T-helper 1 cell treated with Interleukin-12 subunit alpha and Interleukin-12 subunit beta and Interleukin-4 antibody, amounts not matched to agents 30 μg/mL and 1 μg/mL, for 36 hours (primary cell): ENCODE results near the gene USP17L5.
"Not testable (repeated sequence)": the region's sequence is repeated elsewhere in the genome, so short reads cannot be mapped to it uniquely, and the experiment has no call there.

Source experiments
- H3K27ac Mint-ChIP-seq: one replicate; pipeline ENCODE4 v1.8.0; 2021; ENCODE audit warnings: mild to moderate bottlenecking, mixed read lengths
- H3K27me3 Mint-ChIP-seq: one replicate; pipeline ENCODE4 v1.8.0; 2021; ENCODE audit warnings: low read depth, mixed read lengths
- H3K36me3 Mint-ChIP-seq: one replicate; pipeline ENCODE4 v1.8.0; 2021; ENCODE audit warnings: low read depth, mixed read lengths
- H3K4me1 Mint-ChIP-seq: one replicate; pipeline ENCODE4 v1.8.0; 2021; ENCODE audit warnings: low read depth, mixed read lengths
- H3K4me3 Mint-ChIP-seq: one replicate; pipeline ENCODE4 v1.8.0; 2021; ENCODE audit warnings: mild to moderate bottlenecking, moderate library complexity, mixed read lengths
- H3K9me3 Mint-ChIP-seq: one replicate; pipeline ENCODE4 v1.8.0; 2021; ENCODE audit warnings: mixed read lengths

Gene USP17L5, protein sequence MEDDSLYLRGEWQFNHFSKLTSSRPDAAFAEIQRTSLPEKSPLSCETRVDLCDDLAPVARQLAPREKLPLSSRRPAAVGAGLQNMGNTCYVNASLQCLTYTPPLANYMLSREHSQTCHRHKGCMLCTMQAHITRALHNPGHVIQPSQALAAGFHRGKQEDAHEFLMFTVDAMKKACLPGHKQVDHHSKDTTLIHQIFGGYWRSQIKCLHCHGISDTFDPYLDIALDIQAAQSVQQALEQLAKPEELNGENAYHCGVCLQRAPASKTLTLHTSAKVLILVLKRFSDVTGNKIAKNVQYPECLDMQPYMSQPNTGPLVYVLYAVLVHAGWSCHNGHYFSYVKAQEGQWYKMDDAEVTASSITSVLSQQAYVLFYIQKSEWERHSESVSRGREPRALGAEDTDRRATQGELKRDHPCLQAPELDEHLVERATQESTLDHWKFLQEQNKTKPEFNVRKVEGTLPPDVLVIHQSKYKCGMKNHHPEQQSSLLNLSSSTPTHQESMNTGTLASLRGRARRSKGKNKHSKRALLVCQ

DNA sequence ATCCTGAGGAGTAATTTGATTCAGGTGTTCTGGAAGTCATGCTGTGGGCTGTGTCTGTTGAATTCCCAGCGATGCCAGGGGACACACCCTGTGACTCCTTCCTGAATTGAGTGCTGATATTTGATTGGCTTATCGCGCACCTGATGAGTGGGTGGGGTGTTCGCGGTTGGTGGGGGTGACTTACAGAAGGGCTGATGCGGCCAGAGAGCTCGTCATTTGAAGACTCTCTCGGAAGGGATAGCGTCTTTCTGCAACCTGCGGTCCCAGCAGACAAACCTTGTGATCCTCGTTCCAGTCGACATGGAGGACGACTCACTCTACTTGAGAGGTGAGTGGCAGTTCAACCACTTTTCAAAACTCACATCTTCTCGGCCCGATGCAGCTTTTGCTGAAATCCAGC, at the start of gene USP17L5:
Gene USP17L5 (plus strand): TSS at position 301 of the 400 bp plus-strand sequence. CDS start 0 bp downstream, at position 301.
- not testable (repeated sequence) for H3K4me3 Mint-ChIP-seq, H3K4me1 Mint-ChIP-seq, H3K36me3 Mint-ChIP-seq, H3K9me3 Mint-ChIP-seq, H3K27me3 Mint-ChIP-seq, H3K27ac Mint-ChIP-seq

DNA sequence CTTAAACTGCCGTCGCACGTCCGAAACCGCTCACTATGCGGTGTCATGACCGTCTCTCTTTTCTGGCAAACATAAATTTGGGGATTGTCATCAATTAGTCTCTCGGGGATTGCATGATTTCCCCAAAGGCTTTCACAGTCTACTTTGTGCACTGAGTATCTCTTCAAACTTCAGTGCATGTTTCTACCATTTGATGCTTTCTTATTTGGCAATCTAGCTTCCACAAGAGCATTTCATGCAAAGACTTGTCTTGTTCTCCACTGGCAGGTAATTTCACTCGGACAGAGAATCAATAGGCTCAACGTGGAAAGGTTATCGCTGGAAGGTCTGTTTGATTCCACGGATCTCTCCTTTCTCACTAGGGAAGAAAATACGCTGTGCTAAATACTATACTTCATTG, 15.0 kb upstream of the USP17L5 start:
- H3K27me3 Mint-ChIP-seq, H3K4me3 Mint-ChIP-seq, H3K4me1 Mint-ChIP-seq, H3K36me3 Mint-ChIP-seq, H3K9me3 Mint-ChIP-seq, H3K27ac Mint-ChIP-seq: not testable (repeated sequence)

DNA sequence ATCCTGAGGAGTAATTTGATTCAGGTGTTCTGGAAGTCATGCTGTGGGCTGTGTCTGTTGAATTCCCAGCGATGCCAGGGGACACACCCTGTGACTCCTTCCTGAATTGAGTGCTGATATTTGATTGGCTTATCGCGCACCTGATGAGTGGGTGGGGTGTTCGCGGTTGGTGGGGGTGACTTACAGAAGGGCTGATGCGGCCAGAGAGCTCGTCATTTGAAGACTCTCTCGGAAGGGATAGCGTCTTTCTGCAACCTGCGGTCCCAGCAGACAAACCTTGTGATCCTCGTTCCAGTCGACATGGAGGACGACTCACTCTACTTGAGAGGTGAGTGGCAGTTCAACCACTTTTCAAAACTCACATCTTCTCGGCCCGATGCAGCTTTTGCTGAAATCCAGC, 14.3 kb upstream of the USP17L5 start, which contains the start of gene USP17L24:
Gene USP17L24 (plus strand): TSS at position 301 of the 400 bp plus-strand sequence. CDS start 0 bp downstream, at position 301.
- H3K9me3 Mint-ChIP-seq, H3K36me3 Mint-ChIP-seq, H3K4me3 Mint-ChIP-seq, H3K27ac Mint-ChIP-seq, H3K4me1 Mint-ChIP-seq, H3K27me3 Mint-ChIP-seq: not testable (repeated sequence)

DNA sequence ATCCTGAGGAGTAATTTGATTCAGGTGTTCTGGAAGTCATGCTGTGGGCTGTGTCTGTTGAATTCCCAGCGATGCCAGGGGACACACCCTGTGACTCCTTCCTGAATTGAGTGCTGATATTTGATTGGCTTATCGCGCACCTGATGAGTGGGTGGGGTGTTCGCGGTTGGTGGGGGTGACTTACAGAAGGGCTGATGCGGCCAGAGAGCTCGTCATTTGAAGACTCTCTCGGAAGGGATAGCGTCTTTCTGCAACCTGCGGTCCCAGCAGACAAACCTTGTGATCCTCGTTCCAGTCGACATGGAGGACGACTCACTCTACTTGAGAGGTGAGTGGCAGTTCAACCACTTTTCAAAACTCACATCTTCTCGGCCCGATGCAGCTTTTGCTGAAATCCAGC, 9.6 kb upstream of the USP17L5 start, which contains the start of gene USP17L25:
Gene USP17L25 (plus strand): TSS at position 301 of the 400 bp plus-strand sequence. CDS start 0 bp downstream, at position 301.
- H3K27me3 Mint-ChIP-seq, H3K4me3 Mint-ChIP-seq, H3K4me1 Mint-ChIP-seq, H3K36me3 Mint-ChIP-seq, H3K27ac Mint-ChIP-seq, H3K9me3 Mint-ChIP-seq: not testable (repeated sequence)

DNA sequence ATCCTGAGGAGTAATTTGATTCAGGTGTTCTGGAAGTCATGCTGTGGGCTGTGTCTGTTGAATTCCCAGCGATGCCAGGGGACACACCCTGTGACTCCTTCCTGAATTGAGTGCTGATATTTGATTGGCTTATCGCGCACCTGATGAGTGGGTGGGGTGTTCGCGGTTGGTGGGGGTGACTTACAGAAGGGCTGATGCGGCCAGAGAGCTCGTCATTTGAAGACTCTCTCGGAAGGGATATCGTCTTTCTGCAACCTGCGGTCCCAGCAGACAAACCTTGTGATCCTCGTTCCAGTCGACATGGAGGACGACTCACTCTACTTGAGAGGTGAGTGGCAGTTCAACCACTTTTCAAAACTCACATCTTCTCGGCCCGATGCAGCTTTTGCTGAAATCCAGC, 4.8 kb upstream of the USP17L5 start, which contains the start of gene USP17L26:
Gene USP17L26 (plus strand): TSS at position 301 of the 400 bp plus-strand sequence. CDS start 0 bp downstream, at position 301.
- H3K4me1 Mint-ChIP-seq, H3K4me3 Mint-ChIP-seq, H3K9me3 Mint-ChIP-seq, H3K27me3 Mint-ChIP-seq, H3K36me3 Mint-ChIP-seq, H3K27ac Mint-ChIP-seq: not testable (repeated sequence)

DNA sequence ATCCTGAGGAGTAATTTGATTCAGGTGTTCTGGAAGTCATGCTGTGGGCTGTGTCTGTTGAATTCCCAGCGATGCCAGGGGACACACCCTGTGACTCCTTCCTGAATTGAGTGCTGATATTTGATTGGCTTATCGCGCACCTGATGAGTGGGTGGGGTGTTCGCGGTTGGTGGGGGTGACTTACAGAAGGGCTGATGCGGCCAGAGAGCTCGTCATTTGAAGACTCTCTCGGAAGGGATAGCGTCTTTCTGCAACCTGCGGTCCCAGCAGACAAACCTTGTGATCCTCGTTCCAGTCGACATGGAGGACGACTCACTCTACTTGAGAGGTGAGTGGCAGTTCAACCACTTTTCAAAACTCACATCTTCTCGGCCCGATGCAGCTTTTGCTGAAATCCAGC, 4.6 kb downstream of the USP17L5 start, which contains the start of gene USP17L27:
Gene USP17L27 (plus strand): TSS at position 301 of the 400 bp plus-strand sequence. CDS start 0 bp downstream, at position 301.
- H3K9me3 Mint-ChIP-seq, H3K4me3 Mint-ChIP-seq, H3K27me3 Mint-ChIP-seq, H3K36me3 Mint-ChIP-seq, H3K27ac Mint-ChIP-seq, H3K4me1 Mint-ChIP-seq: not testable (repeated sequence)

DNA sequence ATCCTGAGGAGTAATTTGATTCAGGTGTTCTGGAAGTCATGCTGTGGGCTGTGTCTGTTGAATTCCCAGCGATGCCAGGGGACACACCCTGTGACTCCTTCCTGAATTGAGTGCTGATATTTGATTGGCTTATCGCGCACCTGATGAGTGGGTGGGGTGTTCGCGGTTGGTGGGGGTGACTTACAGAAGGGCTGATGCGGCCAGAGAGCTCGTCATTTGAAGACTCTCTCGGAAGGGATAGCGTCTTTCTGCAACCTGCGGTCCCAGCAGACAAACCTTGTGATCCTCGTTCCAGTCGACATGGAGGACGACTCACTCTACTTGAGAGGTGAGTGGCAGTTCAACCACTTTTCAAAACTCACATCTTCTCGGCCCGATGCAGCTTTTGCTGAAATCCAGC, 9.4 kb downstream of the USP17L5 start, which contains the start of gene USP17L28:
Gene USP17L28 (plus strand): TSS at position 301 of the 400 bp plus-strand sequence. CDS start 0 bp downstream, at position 301.
- not testable (repeated sequence) for H3K4me1 Mint-ChIP-seq, H3K9me3 Mint-ChIP-seq, H3K36me3 Mint-ChIP-seq, H3K27me3 Mint-ChIP-seq, H3K4me3 Mint-ChIP-seq, H3K27ac Mint-ChIP-seq

DNA sequence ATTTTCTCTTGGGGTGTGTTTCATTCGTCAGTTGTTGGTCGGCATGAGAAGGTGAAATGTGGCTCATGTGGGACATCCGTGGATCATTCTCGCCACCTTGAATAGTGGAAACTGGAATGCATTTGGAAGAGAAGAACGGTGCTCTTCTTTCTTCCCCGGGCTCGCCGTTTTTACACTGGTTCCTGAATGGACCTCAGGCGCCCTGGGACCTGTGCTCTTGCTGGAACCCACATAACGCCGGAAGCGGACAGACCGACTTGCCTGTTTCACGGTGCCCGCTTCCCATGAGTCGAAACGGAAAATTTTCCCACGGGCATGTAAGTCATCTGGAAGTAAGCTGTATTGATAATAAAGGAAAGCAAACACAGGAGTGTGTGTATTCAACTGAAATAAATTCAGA, 11.7 kb downstream of the USP17L5 start:
- H3K4me1 Mint-ChIP-seq, H3K36me3 Mint-ChIP-seq, H3K9me3 Mint-ChIP-seq, H3K27me3 Mint-ChIP-seq, H3K27ac Mint-ChIP-seq, H3K4me3 Mint-ChIP-seq: not testable (repeated sequence)

DNA sequence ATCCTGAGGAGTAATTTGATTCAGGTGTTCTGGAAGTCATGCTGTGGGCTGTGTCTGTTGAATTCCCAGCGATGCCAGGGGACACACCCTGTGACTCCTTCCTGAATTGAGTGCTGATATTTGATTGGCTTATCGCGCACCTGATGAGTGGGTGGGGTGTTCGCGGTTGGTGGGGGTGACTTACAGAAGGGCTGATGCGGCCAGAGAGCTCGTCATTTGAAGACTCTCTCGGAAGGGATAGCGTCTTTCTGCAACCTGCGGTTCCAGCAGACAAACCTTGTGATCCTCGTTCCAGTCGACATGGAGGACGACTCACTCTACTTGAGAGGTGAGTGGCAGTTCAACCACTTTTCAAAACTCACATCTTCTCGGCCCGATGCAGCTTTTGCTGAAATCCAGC, 14.1 kb downstream of the USP17L5 start, which contains the start of gene USP17L29:
Gene USP17L29 (plus strand): TSS at position 301 of the 400 bp plus-strand sequence. CDS start 0 bp downstream, at position 301.
- H3K4me1 Mint-ChIP-seq, H3K9me3 Mint-ChIP-seq, H3K36me3 Mint-ChIP-seq, H3K4me3 Mint-ChIP-seq, H3K27me3 Mint-ChIP-seq, H3K27ac Mint-ChIP-seq: not testable (repeated sequence)

DNA sequence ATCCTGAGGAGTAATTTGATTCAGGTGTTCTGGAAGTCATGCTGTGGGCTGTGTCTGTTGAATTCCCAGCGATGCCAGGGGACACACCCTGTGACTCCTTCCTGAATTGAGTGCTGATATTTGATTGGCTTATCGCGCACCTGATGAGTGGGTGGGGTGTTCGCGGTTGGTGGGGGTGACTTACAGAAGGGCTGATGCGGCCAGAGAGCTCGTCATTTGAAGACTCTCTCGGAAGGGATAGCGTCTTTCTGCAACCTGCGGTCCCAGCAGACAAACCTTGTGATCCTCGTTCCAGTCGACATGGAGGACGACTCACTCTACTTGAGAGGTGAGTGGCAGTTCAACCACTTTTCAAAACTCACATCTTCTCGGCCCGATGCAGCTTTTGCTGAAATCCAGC, 23.6 kb downstream of the USP17L5 start, which contains the start of gene USP17L30:
Gene USP17L30 (plus strand): TSS at position 301 of the 400 bp plus-strand sequence. CDS start 0 bp downstream, at position 301.
- H3K4me1 Mint-ChIP-seq, H3K27ac Mint-ChIP-seq, H3K9me3 Mint-ChIP-seq, H3K36me3 Mint-ChIP-seq, H3K4me3 Mint-ChIP-seq, H3K27me3 Mint-ChIP-seq: not testable (repeated sequence)

DNA sequence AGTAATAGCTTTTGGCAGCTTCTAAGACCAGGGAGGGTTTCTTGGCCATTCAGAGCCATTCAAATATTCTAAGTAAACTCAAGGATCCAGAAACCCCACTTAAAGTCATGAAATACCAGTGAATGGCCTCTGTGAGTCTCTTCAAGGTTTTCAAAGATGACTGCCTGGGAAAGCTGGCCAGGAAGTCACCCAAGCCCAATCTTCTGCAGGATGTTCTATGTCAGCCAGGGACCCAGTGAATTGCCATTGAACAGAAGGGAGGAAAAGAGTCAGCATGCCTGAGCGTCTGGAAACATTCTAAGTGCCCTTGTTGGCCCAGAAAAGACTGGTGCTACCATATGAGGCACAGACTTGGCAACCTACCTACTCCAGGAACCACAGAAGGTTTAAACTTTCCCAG, 40.7 kb downstream of the USP17L5 start:
- H3K4me1 Mint-ChIP-seq, H3K36me3 Mint-ChIP-seq, H3K27ac Mint-ChIP-seq, H3K9me3 Mint-ChIP-seq, H3K27me3 Mint-ChIP-seq: not testable (repeated sequence)
- peak overlapping the region; percentile 14 for H3K4me3 Mint-ChIP-seq

DNA sequence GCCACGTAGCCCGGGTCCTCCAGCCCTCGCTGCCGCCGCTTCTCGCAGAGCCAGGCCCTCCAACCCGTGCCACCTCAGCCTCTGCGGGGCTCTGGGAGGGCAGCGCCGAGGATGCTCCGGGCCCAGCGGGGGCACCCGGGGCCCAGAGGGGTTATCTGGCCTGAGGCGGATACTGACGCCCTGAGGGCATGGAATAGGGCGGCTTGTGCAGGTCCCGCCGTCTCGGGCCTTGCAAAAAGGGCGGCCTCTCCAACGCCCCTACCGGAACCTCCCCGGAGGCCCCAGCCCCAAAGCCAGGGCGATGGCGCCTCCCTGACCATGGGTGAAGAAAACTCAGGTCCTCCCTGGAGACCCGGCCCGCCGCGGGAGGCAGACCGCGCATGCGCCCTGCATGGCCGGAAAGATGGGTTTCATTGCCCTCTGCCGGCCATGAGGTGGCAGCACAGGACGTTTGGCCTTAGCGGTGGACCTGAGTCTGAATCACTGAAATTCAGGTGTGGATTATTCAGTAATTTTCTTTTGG, 41.9 kb downstream of the USP17L5 start:
- H3K9me3 Mint-ChIP-seq, H3K36me3 Mint-ChIP-seq, H3K27me3 Mint-ChIP-seq, H3K4me1 Mint-ChIP-seq, H3K27ac Mint-ChIP-seq: not testable (repeated sequence)
- peak overlapping the region; percentile 37 for H3K4me3 Mint-ChIP-seq

DNA sequence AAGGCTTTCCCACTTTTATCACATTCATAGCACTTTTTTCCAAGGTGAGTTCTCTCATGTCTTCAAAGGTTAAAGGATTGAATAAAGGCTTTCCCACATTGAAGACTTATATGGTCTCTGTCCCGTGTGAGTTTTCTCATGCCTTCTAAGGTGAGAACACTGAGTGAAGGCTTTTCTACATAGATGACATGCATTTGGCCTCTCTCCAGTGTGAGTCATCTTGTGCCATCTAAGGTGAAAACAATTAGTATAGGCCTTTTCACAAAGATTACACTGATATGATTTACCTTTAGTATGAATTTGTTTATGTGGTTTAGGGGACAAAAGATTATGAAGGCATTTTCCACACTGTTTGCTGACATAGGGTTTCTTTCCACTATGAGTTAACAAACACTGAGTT, 44.9 kb downstream of the USP17L5 start:
- no peaks in the 10 kb centered on the region for H3K4me1 Mint-ChIP-seq
- no peaks in the 10 kb centered on the region for H3K36me3 Mint-ChIP-seq
- no peaks in the 10 kb centered on the region for H3K9me3 Mint-ChIP-seq
- no peak overlapping the region for H3K27ac Mint-ChIP-seq
- no peak overlapping the region for H3K4me3 Mint-ChIP-seq
- H3K27me3 Mint-ChIP-seq, result no peaks in the 10 kb centered on the region

DNA sequence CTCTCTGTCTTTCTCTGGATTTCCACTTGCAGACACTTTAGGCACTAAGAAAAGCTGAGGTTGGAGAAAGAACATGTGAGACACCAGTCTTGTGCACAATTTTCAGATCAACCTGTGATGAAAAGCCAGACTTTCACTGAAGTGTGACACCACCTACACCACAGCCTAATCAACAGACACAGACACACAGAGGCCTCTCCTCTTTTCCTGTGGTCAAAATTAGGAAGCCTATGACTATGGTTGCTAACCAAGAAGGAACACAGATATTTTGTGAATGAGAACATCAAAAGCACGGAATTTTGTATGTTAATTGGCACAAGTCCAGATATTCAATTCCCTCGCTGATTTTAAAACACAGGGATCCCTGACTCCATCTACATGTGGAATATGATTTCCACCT, 49.8 kb downstream of the USP17L5 start:
- H3K9me3 Mint-ChIP-seq, H3K27ac Mint-ChIP-seq, H3K27me3 Mint-ChIP-seq, H3K36me3 Mint-ChIP-seq, H3K4me1 Mint-ChIP-seq, H3K4me3 Mint-ChIP-seq: not testable (repeated sequence)
